Measurements from ENCODE around the gene ATP23. TPM values are rescaled to one million over a fixed set of nuclear protein-coding genes. Genes with fewer than 3 reads are reported as not detected.

ATP23 gene
- total and polyA plus RNA-seq, 4 donors, result 2.8 to 7.1 (median 4.5) TPM

DNA sequence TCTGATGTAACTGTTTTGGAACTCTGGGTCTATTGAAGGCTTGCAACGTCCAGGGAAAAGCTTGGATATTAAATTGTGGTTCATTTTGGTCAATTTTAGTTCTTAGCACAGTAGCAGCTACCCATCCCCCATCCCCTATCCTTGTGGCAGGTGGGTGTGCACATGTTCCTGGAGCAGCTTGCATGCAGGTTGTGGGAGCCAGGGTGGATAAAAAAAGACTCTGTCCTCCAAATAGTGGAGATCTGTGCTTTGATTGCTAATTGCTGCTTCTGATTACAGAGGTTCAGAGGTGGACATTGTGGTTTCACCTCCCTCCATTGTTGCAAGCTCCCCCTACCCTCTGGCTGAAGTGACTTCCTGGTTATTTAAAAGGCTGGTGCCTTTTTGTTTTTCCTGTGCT is 23.1 kb downstream of the ATP23 start (continued):
- TF ChIP-seq GABPA (IDR thresholded peaks at IDR 0.05 in 1 of 2, conservative IDR thresholded peaks at IDR 0.05 in 1 of 2), result no peak

DNA sequence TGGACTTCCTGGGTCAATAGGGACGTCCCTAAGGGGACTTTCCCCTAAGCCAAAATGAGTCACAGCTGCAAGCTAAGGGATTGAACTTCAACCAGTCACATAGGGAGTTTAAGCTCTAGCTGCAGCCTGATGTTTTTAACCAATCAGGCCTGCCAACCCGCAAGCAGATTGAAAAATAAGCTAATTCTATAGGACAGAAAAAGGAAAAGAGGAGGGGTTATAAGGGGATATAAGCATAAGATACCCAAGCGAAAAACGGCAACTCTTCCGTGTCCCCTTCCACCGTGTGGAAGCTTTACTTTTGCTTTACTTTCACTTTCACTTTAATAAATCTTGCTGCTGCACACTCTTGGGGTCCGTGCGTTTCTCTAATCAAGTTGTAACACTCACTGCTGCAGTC is 24.4 kb downstream of the ATP23 start:
- no peak overlapping the region for H3K9ac ChIP-seq (ENCODE audit: low read depth in 1 of 2, low read length in 2 of 2)
- no peak for DNase-seq (ENCODE audit: low spot score)
- 86% methylated on average over 8 of the region's 8 CpGs for WGBS
- no peaks in the 10 kb centered on the region for H3K4me1 ChIP-seq (ENCODE audit: control insufficient read depth in 4 of 4, insufficient read depth in 4 of 4, low read length in 3 of 4)
- no peak overlapping the region for H3K27ac ChIP-seq (ENCODE audit: low read depth in 1 of 2, low read length in 2 of 2)
- peaks cover 0 to 4% (median under 1%) of the 10 kb centered on the region in 4 donors for H3K9me3 ChIP-seq (ENCODE audit: control insufficient read depth in 4 of 4, low read length in 3 of 4)
- no peaks in the 10 kb centered on the region for H3K36me3 ChIP-seq (ENCODE audit: control insufficient read depth in 4 of 4, insufficient read depth in 3 of 4, low read depth in 1 of 4, low read length in 3 of 4)
- no peaks in the 10 kb centered on the region for H3K27me3 ChIP-seq (ENCODE audit: control insufficient read depth in 4 of 4, insufficient read depth in 4 of 4, low read length in 3 of 4)
- H3K4me3 ChIP-seq (ENCODE audit: low read depth in 1 of 3, low read length in 3 of 3), result no peak overlapping the region
- TF ChIP-seq FOXA2 (IDR thresholded peaks at IDR 0.05) (no peak), FOXA1 (IDR thresholded peaks at IDR 0.05) (no peak), TAF1 (conservative IDR thresholded peaks at IDR 0.05) (no peak), EGR1 (IDR thresholded peaks at IDR 0.05; ENCODE audit: low read depth in 2 of 2) (no peak), HNF4G (IDR thresholded peaks at IDR 0.05) (no peak), YY1 (IDR thresholded peaks at IDR 0.05) (no peak)

DNA sequence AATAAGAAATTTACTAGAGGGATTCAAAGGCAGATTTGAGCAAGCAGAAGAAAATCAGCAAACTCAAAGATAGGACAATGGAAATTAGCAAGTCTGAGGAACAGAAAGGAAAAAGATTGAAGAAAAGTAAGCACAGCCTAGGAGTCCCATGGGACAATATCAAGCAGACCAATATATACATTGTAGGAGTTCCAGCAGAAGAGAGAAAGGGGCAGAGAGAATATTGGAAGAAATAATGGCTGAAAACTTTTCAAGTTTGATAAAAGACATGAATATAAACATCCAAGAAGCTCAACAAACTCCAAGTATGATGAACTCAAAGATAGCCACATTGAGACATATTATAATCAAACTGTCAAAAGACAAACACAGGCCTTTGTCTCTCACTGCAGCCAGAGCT is 25.2 kb downstream of the ATP23 start:
- Histone ChIP-seq H3K9ac (ENCODE audit: low read depth in 1 of 2, low read length in 2 of 2) (no peak overlapping the region), H3K27ac (ENCODE audit: low read depth in 1 of 2, low read length in 2 of 2) (no peak overlapping the region), H3K27me3 (ENCODE audit: control insufficient read depth in 4 of 4, insufficient read depth in 4 of 4, low read length in 3 of 4) (no peaks in the 10 kb centered on the region), H3K4me3 (ENCODE audit: low read depth in 1 of 3, low read length in 3 of 3) (no peak overlapping the region), H3K9me3 (ENCODE audit: control insufficient read depth in 4 of 4, low read length in 3 of 4) (peaks cover 0 to 4% (median under 1%) of the 10 kb centered on the region in 4 donors), H3K36me3 (ENCODE audit: control insufficient read depth in 4 of 4, insufficient read depth in 3 of 4, low read depth in 1 of 4, low read length in 3 of 4) (no peaks in the 10 kb centered on the region), H3K4me1 (ENCODE audit: control insufficient read depth in 4 of 4, insufficient read depth in 4 of 4, low read length in 3 of 4) (no peaks in the 10 kb centered on the region)
- no peak for DNase-seq (ENCODE audit: low spot score)
- TF ChIP-seq EGR1 (IDR thresholded peaks at IDR 0.05; ENCODE audit: low read depth in 2 of 2) (no peak), FOXA1 (IDR thresholded peaks at IDR 0.05) (no peak), GABPA (IDR thresholded peaks at IDR 0.05 in 1 of 2, conservative IDR thresholded peaks at IDR 0.05 in 1 of 2) (no peak), HNF4G (IDR thresholded peaks at IDR 0.05) (no peak), SP1 (IDR thresholded peaks at IDR 0.05) (no peak), TAF1 (conservative IDR thresholded peaks at IDR 0.05) (no peak), JUND (IDR thresholded peaks at IDR 0.05) (no peak), RXRA (IDR thresholded peaks at IDR 0.05) (no peak), HNF4A (conservative IDR thresholded peaks at IDR 0.05) (no peak), NR2F2 (IDR thresholded peaks at IDR 0.05) (no peak), YY1 (IDR thresholded peaks at IDR 0.05) (no peak)
- TF ChIP-seq, protein P1, sequence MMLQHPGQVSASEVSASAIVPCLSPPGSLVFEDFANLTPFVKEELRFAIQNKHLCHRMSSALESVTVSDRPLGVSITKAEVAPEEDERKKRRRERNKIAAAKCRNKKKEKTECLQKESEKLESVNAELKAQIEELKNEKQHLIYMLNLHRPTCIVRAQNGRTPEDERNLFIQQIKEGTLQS (IDR thresholded peaks at IDR 0.05), result no peak
- TF ChIP-seq, protein P2, sequence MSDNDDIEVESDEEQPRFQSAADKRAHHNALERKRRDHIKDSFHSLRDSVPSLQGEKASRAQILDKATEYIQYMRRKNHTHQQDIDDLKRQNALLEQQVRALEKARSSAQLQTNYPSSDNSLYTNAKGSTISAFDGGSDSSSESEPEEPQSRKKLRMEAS (IDR thresholded peaks at IDR 0.05), result no peak
- TF ChIP-seq, protein P3, sequence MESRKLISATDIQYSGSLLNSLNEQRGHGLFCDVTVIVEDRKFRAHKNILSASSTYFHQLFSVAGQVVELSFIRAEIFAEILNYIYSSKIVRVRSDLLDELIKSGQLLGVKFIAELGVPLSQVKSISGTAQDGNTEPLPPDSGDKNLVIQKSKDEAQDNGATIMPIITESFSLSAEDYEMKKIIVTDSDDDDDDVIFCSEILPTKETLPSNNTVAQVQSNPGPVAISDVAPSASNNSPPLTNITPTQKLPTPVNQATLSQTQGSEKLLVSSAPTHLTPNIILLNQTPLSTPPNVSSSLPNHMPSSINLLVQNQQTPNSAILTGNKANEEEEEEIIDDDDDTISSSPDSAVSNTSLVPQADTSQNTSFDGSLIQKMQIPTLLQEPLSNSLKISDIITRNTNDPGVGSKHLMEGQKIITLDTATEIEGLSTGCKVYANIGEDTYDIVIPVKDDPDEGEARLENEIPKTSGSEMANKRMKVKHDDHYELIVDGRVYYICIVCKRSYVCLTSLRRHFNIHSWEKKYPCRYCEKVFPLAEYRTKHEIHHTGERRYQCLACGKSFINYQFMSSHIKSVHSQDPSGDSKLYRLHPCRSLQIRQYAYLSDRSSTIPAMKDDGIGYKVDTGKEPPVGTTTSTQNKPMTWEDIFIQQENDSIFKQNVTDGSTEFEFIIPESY (IDR thresholded peaks at IDR 0.05), result no peak
- TF ChIP-seq, protein P4, sequence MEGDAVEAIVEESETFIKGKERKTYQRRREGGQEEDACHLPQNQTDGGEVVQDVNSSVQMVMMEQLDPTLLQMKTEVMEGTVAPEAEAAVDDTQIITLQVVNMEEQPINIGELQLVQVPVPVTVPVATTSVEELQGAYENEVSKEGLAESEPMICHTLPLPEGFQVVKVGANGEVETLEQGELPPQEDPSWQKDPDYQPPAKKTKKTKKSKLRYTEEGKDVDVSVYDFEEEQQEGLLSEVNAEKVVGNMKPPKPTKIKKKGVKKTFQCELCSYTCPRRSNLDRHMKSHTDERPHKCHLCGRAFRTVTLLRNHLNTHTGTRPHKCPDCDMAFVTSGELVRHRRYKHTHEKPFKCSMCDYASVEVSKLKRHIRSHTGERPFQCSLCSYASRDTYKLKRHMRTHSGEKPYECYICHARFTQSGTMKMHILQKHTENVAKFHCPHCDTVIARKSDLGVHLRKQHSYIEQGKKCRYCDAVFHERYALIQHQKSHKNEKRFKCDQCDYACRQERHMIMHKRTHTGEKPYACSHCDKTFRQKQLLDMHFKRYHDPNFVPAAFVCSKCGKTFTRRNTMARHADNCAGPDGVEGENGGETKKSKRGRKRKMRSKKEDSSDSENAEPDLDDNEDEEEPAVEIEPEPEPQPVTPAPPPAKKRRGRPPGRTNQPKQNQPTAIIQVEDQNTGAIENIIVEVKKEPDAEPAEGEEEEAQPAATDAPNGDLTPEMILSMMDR (IDR thresholded peaks at IDR 0.05; ENCODE audit: low read depth, low read length, missing input control), result no peak
- TF ChIP-seq, protein P5, sequence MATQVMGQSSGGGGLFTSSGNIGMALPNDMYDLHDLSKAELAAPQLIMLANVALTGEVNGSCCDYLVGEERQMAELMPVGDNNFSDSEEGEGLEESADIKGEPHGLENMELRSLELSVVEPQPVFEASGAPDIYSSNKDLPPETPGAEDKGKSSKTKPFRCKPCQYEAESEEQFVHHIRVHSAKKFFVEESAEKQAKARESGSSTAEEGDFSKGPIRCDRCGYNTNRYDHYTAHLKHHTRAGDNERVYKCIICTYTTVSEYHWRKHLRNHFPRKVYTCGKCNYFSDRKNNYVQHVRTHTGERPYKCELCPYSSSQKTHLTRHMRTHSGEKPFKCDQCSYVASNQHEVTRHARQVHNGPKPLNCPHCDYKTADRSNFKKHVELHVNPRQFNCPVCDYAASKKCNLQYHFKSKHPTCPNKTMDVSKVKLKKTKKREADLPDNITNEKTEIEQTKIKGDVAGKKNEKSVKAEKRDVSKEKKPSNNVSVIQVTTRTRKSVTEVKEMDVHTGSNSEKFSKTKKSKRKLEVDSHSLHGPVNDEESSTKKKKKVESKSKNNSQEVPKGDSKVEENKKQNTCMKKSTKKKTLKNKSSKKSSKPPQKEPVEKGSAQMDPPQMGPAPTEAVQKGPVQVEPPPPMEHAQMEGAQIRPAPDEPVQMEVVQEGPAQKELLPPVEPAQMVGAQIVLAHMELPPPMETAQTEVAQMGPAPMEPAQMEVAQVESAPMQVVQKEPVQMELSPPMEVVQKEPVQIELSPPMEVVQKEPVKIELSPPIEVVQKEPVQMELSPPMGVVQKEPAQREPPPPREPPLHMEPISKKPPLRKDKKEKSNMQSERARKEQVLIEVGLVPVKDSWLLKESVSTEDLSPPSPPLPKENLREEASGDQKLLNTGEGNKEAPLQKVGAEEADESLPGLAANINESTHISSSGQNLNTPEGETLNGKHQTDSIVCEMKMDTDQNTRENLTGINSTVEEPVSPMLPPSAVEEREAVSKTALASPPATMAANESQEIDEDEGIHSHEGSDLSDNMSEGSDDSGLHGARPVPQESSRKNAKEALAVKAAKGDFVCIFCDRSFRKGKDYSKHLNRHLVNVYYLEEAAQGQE (IDR thresholded peaks at IDR 0.05), result no peak
